Measurements from ENCODE around the gene KIAA1671. TPM values are rescaled to one million over a fixed set of nuclear protein-coding genes. Genes with fewer than 3 reads are reported as not detected.

The KIAA1671 gene
- total and polyA plus RNA-seq, 2 of the 4 experiments (the other 2 are of a cell fraction): 0.02 TPM; not detected in 1

DNA sequence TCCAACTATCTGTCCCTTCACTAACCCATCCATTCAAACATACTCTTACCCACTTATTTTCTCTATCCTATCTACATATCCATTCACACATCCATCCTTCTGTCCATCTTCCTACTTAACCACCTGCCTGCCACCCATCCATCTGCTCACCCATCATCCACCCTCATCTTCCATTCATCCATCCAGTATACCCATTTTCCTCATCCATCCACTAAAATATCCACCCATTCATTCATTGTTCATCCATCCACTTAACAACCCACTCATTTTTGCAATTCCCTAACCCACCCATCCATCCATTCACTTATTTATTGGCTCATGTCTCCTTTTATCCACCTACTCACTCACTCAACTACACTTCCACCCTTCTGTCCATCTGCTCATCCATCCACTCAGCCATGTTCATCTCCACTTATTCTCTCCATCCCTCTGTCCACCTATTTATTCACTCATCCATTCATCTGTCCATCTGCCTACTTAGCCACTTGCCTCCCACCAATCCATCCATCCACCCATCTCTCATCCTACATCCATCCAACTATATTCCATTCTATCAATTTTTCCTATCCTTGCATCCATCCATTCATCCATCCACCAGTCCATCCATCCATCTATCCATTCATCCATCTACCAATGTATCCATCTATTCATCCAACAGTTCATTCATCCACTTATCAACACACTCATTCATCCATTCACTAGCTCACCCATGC lies 16.6 kb upstream of the KIAA1671 start:
- H4K91ac ChIP-seq (ENCODE audit: insufficient read depth, low read depth, low read length): no peak overlapping the region
- no peaks in the 10 kb centered on the region for H3K36me3 ChIP-seq (ENCODE audit: control insufficient read depth, insufficient read depth, low read length)
- no peak overlapping the region for H2AFZ ChIP-seq (replicated peaks; ENCODE audit: low read length, poor library complexity)
- no peaks in the 10 kb centered on the region for H3K27me3 ChIP-seq (ENCODE audit: control insufficient read depth, insufficient read depth, low read length)
- H4K5ac ChIP-seq (ENCODE audit: low read depth, low read length): no peak overlapping the region
- BruUV-seq (replicated peaks): no TSS peak
- H2BK15ac ChIP-seq (ENCODE audit: low read depth, low read length): no peak overlapping the region
- H3K9me1 ChIP-seq (ENCODE audit: insufficient read depth, low read length): no peaks in the 10 kb centered on the region
- intact Hi-C loops (cut with micrococcal nuclease) (loop anchor here (5.0 kb wide), 1 partner anchor 164 kb away; the partner anchor contains the start of gene PIWIL3), dilution Hi-C loops (cut with HindIII; ENCODE audit: low sequenced_read_pairs, unreplicated experiment) (no loop called here), in situ Hi-C loops (cut with MboI; ENCODE audit: low sequenced_read_pairs) (no loop called here)
- no peak overlapping the region for H4K8ac ChIP-seq (ENCODE audit: low read depth in 2 of 2, low read length in 2 of 2)
- H2AK5ac ChIP-seq (ENCODE audit: low read depth, low read length): no peak overlapping the region
- POLR2A ChIA-PET (ENCODE audit: unreplicated experiment): no interaction called here
- no peaks in the 10 kb centered on the region for H4K20me1 ChIP-seq (ENCODE audit: insufficient read depth, low read length)
- no peak overlapping the region for H2BK20ac ChIP-seq (ENCODE audit: low read depth, low read length)
- peak overlapping the region; percentile 15 for H2BK5ac ChIP-seq (ENCODE audit: low read depth, low read length, poor library complexity, severe bottlenecking)
- no peak for ATAC-seq (ENCODE audit: low read depth)
- H3K4me1 ChIP-seq (ENCODE audit: control insufficient read depth, insufficient read depth, low read length): no peaks in the 10 kb centered on the region
- H3K9ac ChIP-seq (ENCODE audit: low read depth, low read length): no peak overlapping the region
- H3K23ac ChIP-seq (ENCODE audit: low read depth, low read length): no peak overlapping the region
- no peak overlapping the region for H3K4me2 ChIP-seq (ENCODE audit: low read depth, low read length)
- H3K14ac ChIP-seq (replicated peaks; ENCODE audit: low read depth, low read length): no peak overlapping the region
- no peak overlapping the region for H3K27ac ChIP-seq (ENCODE audit: insufficient read depth, low read length)
- no peak overlapping the region for H2BK120ac ChIP-seq (ENCODE audit: low read depth, low read length)
- no peak for TF ChIP-seq FOS (IDR thresholded peaks at IDR 0.05; ENCODE audit: low read depth, low read length)
- no peak for TF ChIP-seq RCOR1 (IDR thresholded peaks at IDR 0.05; ENCODE audit: insufficient replicate concordance, low read length)
- no peak for TF ChIP-seq MAFK (IDR thresholded peaks at IDR 0.05; ENCODE audit: low read depth, low read length)
- no peak for TF ChIP-seq CHD1 (IDR thresholded peaks at IDR 0.05; ENCODE audit: low read depth, low read length)
- TF ChIP-seq SMC3 (IDR thresholded peaks at IDR 0.05; ENCODE audit: low read depth, low read length): no peak
- no peak overlapping the region for H3K4me3 ChIP-seq (ENCODE audit: insufficient read depth, low read depth, low read length)
- H2AK9ac ChIP-seq (replicated peaks; ENCODE audit: low read depth, low read length, poor library complexity): no peak overlapping the region
- H3K56ac ChIP-seq (ENCODE audit: extremely low read depth, insufficient read depth, low read length): no peak overlapping the region
- no peak overlapping the region for H3K4ac ChIP-seq (ENCODE audit: low read depth, low read length)
- no peaks in the 10 kb centered on the region for H3K9me3 ChIP-seq (ENCODE audit: control insufficient read depth, insufficient read depth, low read length)
- no peaks in the 10 kb centered on the region for H3K79me1 ChIP-seq (ENCODE audit: low read depth in 1 of 2, low read length in 2 of 2)
- CTCF ChIA-PET: no interaction called here
- DNase-seq: no peak
- no peak overlapping the region for H3K18ac ChIP-seq (ENCODE audit: low read depth, low read length)
